Endodermal cell (in vitro differentiated cells): Measurements from ENCODE around the gene HTATSF1. TPM values are rescaled to one million over a fixed set of nuclear protein-coding genes. Genes with fewer than 3 reads are reported as not detected.
A peak's percentile ranks its signal among the peaks of the same experiment; 100 is the strongest.

Source experiments
- DNase-seq: peaks from one replicate; pipeline ENCODE4 v3.0.0-alpha.2; 2017
- H3K27ac ChIP-seq: 2 replicates; pipeline ENCODE4 v1.5.1; 2013; ENCODE audit warnings: mild to moderate bottlenecking, low read depth, low read length, moderate library complexity
- H3K27me3 ChIP-seq: 2 replicates; pipeline ENCODE4 v1.6.1; 2013; ENCODE audit warnings: mild to moderate bottlenecking, low read length, moderate library complexity; ENCODE audit not compliant: insufficient read depth, control insufficient read depth, poor library complexity, severe bottlenecking
- H3K36me3 ChIP-seq: 2 replicates; pipeline ENCODE4 v1.7.0; 2013; ENCODE audit warnings: mild to moderate bottlenecking, low read length, moderate library complexity; ENCODE audit not compliant: control insufficient read depth, insufficient read depth
- H3K4me1 ChIP-seq: one replicate; pipeline ENCODE4 v1.7.0; 2013; ENCODE audit warnings: low read length; ENCODE audit not compliant: control insufficient read depth, insufficient read depth
- H3K4me3 ChIP-seq: 2 replicates; pipeline ENCODE4 v1.5.1; 2013; ENCODE audit warnings: mild to moderate bottlenecking, low read length, moderate library complexity
- H3K9ac ChIP-seq: 2 replicates; pipeline ENCODE4 v1.6.1; 2013; ENCODE audit warnings: mild to moderate bottlenecking, low read length, moderate library complexity; ENCODE audit not compliant: poor library complexity, severe bottlenecking; ENCODE audit errors: extremely low read depth
- H3K9me3 ChIP-seq: 2 replicates; pipeline ENCODE4 v1.6.1; 2013; ENCODE audit warnings: mild to moderate bottlenecking, low read length, moderate library complexity; ENCODE audit not compliant: control insufficient read depth
- H3K27ac Mint-ChIP-seq: 2 replicates; pipeline ENCODE4 v1.8.0; 2020; ENCODE audit warnings: mixed read lengths
- H3K27me3 Mint-ChIP-seq: 2 replicates; pipeline ENCODE4 v1.8.0; 2021; ENCODE audit warnings: mild to moderate bottlenecking, mixed read lengths; ENCODE audit not compliant: insufficient read depth
- H3K36me3 Mint-ChIP-seq: 2 replicates; pipeline ENCODE4 v1.8.0; 2020; ENCODE audit warnings: low read depth, mixed read lengths
- H3K4me1 Mint-ChIP-seq: 2 replicates; pipeline ENCODE4 v1.8.0; 2020; ENCODE audit warnings: mixed read lengths
- H3K4me3 Mint-ChIP-seq: 2 replicates; pipeline ENCODE4 v1.8.0; 2020; ENCODE audit warnings: mild to moderate bottlenecking, moderate library complexity, mixed read lengths
- H3K9me3 Mint-ChIP-seq: 2 replicates; pipeline ENCODE4 v1.8.0; 2020; ENCODE audit warnings: mild to moderate bottlenecking, mixed read lengths
- WGBS, 2 experiments: methylation state at CpG; one replicate each; pipeline versions ENCODE4 v1.1.5 to v1.1.7; 2013; ENCODE audit warnings: missing lambda C conversion rate in 2 of 2, mixed read lengths in 1 of 2; ENCODE audit not compliant: insufficient coverage in 1 of 2, insufficient read length in 1 of 2; 5-methylcytosine and 5-hydroxymethylcytosine counted together
- total RNA-seq, 2 donors: library from RNA; stranded (reverse); fragmentation: NEBNext Ultra II Directional in 1 of 2; extraction: Animal tissue kit (Norgen Biotek cat#: 25700) in 1 of 2; gene quantifications; 2 replicates in 1 of 2; 3 replicates in 1 of 2; pipeline ENCODE4 v1.2.1, GENCODE V29; 2021
- TF ChIP-seq, protein P1 (sequence below): fragments of 200-600 bp; sonication (generic); conservative IDR thresholded peaks from 2 replicates; pipeline ENCODE4 v1.5.0; 2021; ENCODE audit warnings: antibody characterized with exemption, mild to moderate bottlenecking

Gene HTATSF1
- total RNA-seq, 2 donors from 2014 or later = 61.1 to 75.5 TPM

DNA sequence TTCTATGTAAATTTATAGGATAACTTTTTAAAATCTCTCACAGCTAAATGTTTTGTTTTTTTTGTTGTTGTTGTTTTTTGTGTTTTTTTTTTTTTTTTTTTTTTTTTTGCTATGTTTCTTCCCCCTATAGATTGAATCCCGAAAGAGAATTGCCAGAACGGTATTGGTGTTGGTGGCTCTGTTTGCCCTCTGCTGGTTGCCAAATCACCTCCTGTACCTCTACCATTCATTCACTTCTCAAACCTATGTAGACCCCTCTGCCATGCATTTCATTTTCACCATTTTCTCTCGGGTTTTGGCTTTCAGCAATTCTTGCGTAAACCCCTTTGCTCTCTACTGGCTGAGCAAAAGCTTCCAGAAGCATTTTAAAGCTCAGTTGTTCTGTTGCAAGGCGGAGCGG lies 5.6 kb upstream of the HTATSF1 start:
- TF ChIP-seq, protein P1, sequence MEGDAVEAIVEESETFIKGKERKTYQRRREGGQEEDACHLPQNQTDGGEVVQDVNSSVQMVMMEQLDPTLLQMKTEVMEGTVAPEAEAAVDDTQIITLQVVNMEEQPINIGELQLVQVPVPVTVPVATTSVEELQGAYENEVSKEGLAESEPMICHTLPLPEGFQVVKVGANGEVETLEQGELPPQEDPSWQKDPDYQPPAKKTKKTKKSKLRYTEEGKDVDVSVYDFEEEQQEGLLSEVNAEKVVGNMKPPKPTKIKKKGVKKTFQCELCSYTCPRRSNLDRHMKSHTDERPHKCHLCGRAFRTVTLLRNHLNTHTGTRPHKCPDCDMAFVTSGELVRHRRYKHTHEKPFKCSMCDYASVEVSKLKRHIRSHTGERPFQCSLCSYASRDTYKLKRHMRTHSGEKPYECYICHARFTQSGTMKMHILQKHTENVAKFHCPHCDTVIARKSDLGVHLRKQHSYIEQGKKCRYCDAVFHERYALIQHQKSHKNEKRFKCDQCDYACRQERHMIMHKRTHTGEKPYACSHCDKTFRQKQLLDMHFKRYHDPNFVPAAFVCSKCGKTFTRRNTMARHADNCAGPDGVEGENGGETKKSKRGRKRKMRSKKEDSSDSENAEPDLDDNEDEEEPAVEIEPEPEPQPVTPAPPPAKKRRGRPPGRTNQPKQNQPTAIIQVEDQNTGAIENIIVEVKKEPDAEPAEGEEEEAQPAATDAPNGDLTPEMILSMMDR = peak; percentile 60
- H3K4me3 ChIP-seq = no peak overlapping the region
- H3K9me3 Mint-ChIP-seq = peaks cover 46% of the 10 kb centered on the region
- peaks cover 16% of the 10 kb centered on the region for H3K27me3 Mint-ChIP-seq
- H3K36me3 ChIP-seq = no peaks in the 10 kb centered on the region
- peaks cover 4% of the 10 kb centered on the region for H3K4me1 Mint-ChIP-seq
- 65% methylated on average over 5 of the region's 6 CpGs; no CpG with 5 or more reads in 1 of the 2 experiments for WGBS, 2 experiments
- H3K27ac ChIP-seq = no peak overlapping the region
- H3K27ac Mint-ChIP-seq = no peak overlapping the region
- peaks cover 9% of the 10 kb centered on the region for H3K27me3 ChIP-seq
- no peaks in the 10 kb centered on the region for H3K36me3 Mint-ChIP-seq
- no peaks in the 10 kb centered on the region for H3K9me3 ChIP-seq
- no peak overlapping the region for H3K9ac ChIP-seq
- no peak overlapping the region for H3K4me3 Mint-ChIP-seq
- no peaks in the 10 kb centered on the region for H3K4me1 ChIP-seq
- peak; percentile 49 for DNase-seq

DNA sequence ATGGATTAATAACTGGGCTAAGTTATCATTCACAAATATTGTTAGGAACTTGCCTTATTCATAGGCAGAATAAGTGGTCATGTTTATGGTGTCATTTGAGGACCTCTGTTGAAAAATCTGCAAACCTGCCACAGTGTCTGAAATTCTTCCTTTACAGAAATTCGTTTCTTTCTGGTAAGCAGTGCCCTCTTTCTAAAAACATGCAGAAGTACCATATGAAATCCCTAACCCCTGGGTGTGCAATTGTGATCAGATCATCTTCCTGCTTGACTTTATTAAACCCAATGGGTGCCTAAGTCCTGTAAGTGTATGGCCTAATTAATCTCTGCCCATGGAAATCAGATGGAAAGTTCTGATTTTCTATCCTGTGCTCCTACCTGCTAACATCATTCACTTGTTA lies 4.4 kb upstream of the HTATSF1 start:
- Histone ChIP-seq H3K36me3 (no peaks in the 10 kb centered on the region), H3K9me3 (no peaks in the 10 kb centered on the region), H3K4me3 (no peak overlapping the region), H3K27me3 (peaks cover 9% of the 10 kb centered on the region), H3K27ac (no peak overlapping the region), H3K9ac (no peak overlapping the region), H3K4me1 (no peaks in the 10 kb centered on the region)
- 50 to 63% methylated on average over 1 of the region's 1 CpG for WGBS, 2 experiments
- peaks cover 42% of the 10 kb centered on the region for H3K9me3 Mint-ChIP-seq
- H3K36me3 Mint-ChIP-seq = no peaks in the 10 kb centered on the region
- peaks cover 4% of the 10 kb centered on the region for H3K4me1 Mint-ChIP-seq
- peaks cover 14% of the 10 kb centered on the region for H3K27me3 Mint-ChIP-seq
- TF ChIP-seq, protein P1 = no peak
- no peak for DNase-seq
- no peak overlapping the region for H3K27ac Mint-ChIP-seq
- no peak overlapping the region for H3K4me3 Mint-ChIP-seq

DNA sequence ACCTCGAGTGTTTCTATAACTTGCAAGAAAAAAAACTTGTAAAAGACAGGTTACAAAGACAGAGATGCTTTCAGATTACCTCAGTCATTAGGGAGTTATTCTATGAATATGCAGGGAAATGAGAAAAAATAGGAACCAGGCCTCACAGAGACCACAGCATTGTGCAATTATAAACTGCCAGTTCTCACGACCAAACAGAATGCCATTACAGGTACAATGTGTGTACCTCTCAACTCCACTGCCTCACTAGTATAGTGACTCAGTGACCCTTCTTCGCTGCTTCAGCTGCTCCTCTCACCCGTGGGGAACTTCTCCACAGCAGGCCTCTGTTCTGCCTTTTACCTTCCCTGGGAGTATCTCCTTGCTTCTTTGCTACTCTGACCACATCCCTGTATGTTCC lies 2.3 kb upstream of the HTATSF1 start:
- 80 to 89% methylated on average over 1 to 3 of the region's 4 CpGs for WGBS, 2 experiments
- no peak overlapping the region for H3K4me3 Mint-ChIP-seq
- peaks cover 3% of the 10 kb centered on the region for H3K36me3 Mint-ChIP-seq
- Histone ChIP-seq H3K27me3 (no peaks in the 10 kb centered on the region), H3K9ac (no peak overlapping the region), H3K36me3 (peaks cover 7% of the 10 kb centered on the region), H3K27ac (no peak overlapping the region), H3K4me1 (no peaks in the 10 kb centered on the region), H3K9me3 (no peaks in the 10 kb centered on the region), H3K4me3 (no peak overlapping the region)
- peaks cover 4% of the 10 kb centered on the region for H3K27me3 Mint-ChIP-seq
- DNase-seq = no peak
- H3K27ac Mint-ChIP-seq = no peak overlapping the region
- TF ChIP-seq, protein P1 = no peak
- peaks cover 6% of the 10 kb centered on the region for H3K4me1 Mint-ChIP-seq
- peaks cover 45% of the 10 kb centered on the region for H3K9me3 Mint-ChIP-seq
